NCI-H2196 (cell line): ENCODE data around the gene MINDY2.
"Not testable (repeated sequence)": the region's sequence is repeated elsewhere in the genome, so short reads cannot be mapped to it uniquely, and the experiment has no call there.

Experiments used
- DNase-seq: peaks from one replicate; lab custom pipeline; 2025; ENCODE audit not compliant: unreplicated experiment; lab: John Stamatoyannopoulos, UW

The MINDY2 gene

GRCh38 chr15:58877999-58878825 lies 107.1 kb downstream of the MINDY2 start:
- no peak for DNase-seq

DNA sequence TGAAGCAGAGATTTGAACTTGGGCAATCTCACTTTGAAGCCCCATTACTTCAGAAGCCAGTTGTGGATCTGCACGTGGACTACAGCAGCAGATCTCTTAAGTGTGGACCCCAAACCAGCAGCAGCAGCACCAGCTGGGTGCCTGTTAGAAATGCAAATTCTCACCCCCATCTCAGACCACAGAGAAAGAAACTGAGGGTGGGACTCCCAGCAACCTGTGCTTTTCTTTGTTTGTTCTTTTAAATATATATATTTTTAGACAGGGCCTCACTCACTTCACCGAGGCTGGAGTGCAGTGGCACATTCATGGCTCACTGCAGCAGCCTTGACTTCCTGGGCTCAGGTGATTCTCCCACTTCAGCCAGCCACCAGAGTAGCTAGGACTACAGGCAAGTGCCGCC lies 109.2 kb downstream of the MINDY2 start:
- no peak for DNase-seq

GRCh38 chr15:58882243-58882642 lies 111.1 kb downstream of the MINDY2 start:
- DNase-seq = no peak

DNA sequence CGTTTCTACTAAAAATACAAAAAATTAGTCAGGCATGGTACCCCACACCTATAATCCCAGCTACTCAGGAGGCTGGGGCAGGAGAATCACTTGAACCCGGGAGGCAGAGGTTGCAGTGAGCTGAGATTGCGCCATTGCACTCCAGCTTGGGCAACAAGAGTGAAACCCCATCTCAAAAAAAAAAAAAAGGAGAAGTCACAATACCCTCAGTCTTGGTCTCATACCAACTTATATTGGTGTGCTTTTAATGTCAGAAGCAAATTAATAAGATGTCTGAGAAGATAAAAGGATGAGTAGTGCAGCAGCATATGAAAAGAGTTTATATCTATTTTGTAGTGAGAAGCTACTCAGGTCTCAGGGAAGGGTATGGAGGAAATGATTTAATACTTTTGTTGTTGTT lies 112.8 kb downstream of the MINDY2 start:
- DNase-seq = not testable (repeated sequence)

DNA sequence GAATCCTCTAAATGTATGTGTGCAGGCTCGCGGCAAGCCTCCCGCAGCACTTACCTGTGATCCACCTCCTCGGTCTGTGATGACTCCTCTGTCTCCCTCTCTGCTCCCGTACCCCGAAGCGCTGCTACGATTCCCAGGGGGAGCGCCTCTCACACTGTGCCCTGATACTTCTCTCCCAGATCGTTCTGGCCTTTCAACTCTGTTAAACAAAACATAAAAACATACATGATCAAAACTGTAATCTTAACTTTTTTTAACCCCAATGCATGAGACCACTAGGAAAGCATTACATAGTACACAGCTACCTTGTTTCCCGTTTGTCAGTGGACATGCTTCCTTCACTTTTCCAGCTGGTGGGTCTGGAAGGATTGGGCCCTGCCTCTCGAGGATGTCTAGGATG lies 115.8 kb downstream of the MINDY2 start:
- DNase-seq = no peak

- DNase-seq = no peak
Measured at GRCh38 chr15:58889363-58889762, 118.3 kb downstream of the MINDY2 start.

GRCh38 chr15:58898150-58898680 lies 127.1 kb downstream of the MINDY2 start:
- DNase-seq = no peak

GRCh38 chr15:58900631-58901030 lies 129.5 kb downstream of the MINDY2 start:
- peak; percentile 2 for DNase-seq

GRCh38 chr15:58908550-58909309 lies 137.6 kb downstream of the MINDY2 start:
- no peak for DNase-seq

DNA sequence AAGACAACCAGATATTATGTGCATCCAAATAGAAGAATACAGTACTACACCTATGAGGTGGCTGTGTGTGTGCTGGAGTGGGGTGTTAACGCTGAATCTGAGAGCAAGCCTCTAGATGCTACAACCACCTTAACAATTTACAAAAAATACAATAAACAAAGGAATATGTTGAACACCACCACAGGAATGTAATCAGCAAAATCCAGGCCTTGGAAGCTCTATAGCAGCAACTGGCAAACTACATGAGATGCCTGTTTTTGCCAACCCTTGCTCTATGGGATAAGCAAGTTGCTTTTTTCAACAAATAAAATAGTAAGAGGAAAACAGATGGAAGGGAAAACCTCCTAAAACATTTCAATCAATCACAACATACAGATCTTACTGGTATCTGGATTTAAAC lies 138.5 kb downstream of the MINDY2 start:
- no peak for DNase-seq

GRCh38 chr15:58910456-58910855 lies 139.4 kb downstream of the MINDY2 start:
- no peak for DNase-seq
